ENCODE data around the gene SNAP25. TPM values are rescaled to one million over a fixed set of nuclear protein-coding genes. Genes with fewer than 3 reads are reported as not detected.

Gene SNAP25
- total RNA-seq, 4 donors from 2014 or later = 2.9 to 4.8 (median 3.9) TPM

DNA sequence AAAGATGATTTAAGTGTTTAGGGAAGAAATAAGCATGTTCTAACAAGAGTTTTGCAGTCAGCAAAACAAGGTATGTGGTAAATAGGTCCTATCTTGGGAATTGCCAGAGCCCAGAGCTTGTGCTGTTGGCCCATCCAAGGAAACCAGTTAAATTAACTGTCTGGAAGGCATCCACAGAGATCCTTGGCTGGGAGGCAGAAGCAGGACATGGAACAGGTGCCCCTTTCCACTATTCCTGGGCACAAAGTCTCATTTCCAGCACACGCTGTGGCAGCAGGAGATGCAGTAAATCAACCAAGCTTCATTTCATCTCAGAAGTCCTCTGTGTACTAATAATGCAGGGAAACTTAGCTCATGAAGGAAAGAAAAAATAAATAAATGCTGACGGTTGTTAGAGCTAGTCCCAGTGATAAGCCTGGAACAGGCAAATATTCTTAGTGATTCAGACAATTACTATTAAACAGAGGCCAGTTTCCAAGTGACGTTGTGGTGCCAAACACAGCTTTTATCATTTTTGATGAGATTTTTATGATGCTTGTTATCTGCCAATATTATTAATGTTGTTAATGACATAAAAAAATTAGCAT lies 39.8 kb upstream of the SNAP25 start:
- Histone ChIP-seq H3K4me1 (no peaks in the 10 kb centered on the region), H3K27me3 (peaks cover 0 to under 1% (median 0%) of the 10 kb centered on the region in 4 donors), H3K9me3 (no peaks in the 10 kb centered on the region), H3K27ac (replicated peaks in 1 of 4) (no peak overlapping the region), H3K36me3 (no peaks in the 10 kb centered on the region), H3K4me3 (no peak overlapping the region)
- DNase-seq (ENCODE audit: extremely low spot score) = no peak
- 62% methylated on average over 3 of the region's 3 CpGs for WGBS
- TF ChIP-seq POLR2AphosphoS5 (IDR thresholded peaks at IDR 0.05) (no peak), EP300 (IDR thresholded peaks at IDR 0.05) (no peak), POLR2A (IDR thresholded peaks at IDR 0.05; ENCODE audit: low read depth) (no peak)
- TF ChIP-seq, protein P1, sequence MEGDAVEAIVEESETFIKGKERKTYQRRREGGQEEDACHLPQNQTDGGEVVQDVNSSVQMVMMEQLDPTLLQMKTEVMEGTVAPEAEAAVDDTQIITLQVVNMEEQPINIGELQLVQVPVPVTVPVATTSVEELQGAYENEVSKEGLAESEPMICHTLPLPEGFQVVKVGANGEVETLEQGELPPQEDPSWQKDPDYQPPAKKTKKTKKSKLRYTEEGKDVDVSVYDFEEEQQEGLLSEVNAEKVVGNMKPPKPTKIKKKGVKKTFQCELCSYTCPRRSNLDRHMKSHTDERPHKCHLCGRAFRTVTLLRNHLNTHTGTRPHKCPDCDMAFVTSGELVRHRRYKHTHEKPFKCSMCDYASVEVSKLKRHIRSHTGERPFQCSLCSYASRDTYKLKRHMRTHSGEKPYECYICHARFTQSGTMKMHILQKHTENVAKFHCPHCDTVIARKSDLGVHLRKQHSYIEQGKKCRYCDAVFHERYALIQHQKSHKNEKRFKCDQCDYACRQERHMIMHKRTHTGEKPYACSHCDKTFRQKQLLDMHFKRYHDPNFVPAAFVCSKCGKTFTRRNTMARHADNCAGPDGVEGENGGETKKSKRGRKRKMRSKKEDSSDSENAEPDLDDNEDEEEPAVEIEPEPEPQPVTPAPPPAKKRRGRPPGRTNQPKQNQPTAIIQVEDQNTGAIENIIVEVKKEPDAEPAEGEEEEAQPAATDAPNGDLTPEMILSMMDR (IDR thresholded peaks at IDR 0.05) = no peak
- intact Hi-C loops (cut with DNase I) = no loop called here

DNA sequence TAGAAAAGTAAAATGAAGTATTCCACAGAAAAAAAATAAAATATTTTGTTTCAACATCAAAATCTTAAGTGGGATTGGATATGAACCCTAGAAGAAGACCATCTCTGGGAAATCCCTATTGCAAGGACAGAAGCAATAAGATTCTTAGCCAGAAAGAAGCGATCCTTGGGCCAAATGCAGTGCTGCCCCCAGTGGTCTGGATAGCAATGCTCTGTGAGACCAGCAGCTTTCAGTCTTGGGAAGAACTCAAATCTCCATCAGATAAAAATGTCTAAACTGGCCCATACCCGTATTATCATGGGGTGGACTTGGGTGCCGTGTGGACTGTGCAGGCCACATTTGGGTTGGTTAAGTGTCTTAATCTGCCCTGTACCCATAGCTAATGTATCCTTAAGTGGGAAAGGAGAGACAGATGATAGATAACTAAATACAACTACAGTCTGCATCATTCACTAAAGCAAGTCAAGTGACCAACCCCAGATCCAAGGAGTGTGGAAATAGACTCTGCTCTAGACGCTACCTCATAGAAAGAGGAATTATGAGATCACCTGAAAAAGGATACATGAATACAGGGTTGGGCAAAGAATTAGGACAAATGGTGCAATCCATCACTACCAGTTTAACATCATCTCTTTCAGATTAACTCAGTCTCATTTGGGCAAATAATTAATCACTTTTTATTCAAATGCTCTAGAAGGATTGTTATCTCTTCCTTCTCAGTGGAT lies 38.9 kb upstream of the SNAP25 start:
- intact Hi-C loops (cut with DNase I) = no loop called here
- 78% methylated on average over 4 of the region's 4 CpGs for WGBS
- no peak for DNase-seq (ENCODE audit: extremely low spot score)
- Histone ChIP-seq H3K4me1 (no peaks in the 10 kb centered on the region), H3K4me3 (no peak overlapping the region), H3K27me3 (no peaks in the 10 kb centered on the region), H3K27ac (replicated peaks in 1 of 4) (no peak overlapping the region), H3K9me3 (no peaks in the 10 kb centered on the region), H3K36me3 (no peaks in the 10 kb centered on the region)
- no peak for TF ChIP-seq POLR2A (IDR thresholded peaks at IDR 0.05; ENCODE audit: low read depth)
- no peak for TF ChIP-seq EP300 (IDR thresholded peaks at IDR 0.05)
- TF ChIP-seq, protein P1 (IDR thresholded peaks at IDR 0.05) = no peak
- no peak for TF ChIP-seq POLR2AphosphoS5 (IDR thresholded peaks at IDR 0.05)

DNA sequence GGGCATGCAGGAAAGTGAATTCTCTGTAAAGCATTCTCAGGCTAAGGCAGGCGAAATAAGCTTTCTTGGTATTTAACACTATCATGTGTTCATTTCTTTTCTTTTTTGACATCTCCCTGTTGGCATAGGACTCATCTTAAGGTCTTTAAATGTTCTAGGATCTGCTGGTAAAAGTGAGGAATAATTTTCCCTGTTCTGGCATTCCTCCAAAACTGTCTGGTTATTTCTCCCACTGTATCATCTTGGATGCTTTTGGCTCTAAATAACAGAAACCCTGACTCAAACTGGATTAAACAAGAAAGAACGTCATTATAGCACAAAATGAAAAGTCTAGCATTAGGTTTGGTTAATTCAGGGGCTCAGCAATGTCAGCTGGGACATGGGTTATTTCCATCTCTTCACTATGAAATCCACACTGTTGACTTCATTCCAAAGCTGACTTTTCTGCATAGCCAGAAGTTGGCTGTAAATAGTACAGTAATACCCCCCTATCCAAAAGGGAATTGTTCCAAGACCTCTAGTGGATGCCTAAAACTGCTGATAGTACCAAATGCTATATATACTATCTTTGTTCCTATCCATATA lies 37.9 kb upstream of the SNAP25 start:
- intact Hi-C loops (cut with DNase I) = no loop called here
- no peak for TF ChIP-seq EP300 (IDR thresholded peaks at IDR 0.05)
- no peak for TF ChIP-seq POLR2A (IDR thresholded peaks at IDR 0.05; ENCODE audit: low read depth)
- no peaks in the 10 kb centered on the region for H3K4me1 ChIP-seq
- WGBS = 46% methylated on average over 2 of the region's 2 CpGs
- peaks cover 0 to 7% (median 6%) of the 10 kb centered on the region in 4 donors for H3K9me3 ChIP-seq
- no peak for DNase-seq (ENCODE audit: extremely low spot score)
- no peaks in the 10 kb centered on the region for H3K27me3 ChIP-seq
- no peaks in the 10 kb centered on the region for H3K36me3 ChIP-seq
- H3K27ac ChIP-seq (replicated peaks in 1 of 4) = no peak overlapping the region
- H3K4me3 ChIP-seq = no peak overlapping the region

DNA sequence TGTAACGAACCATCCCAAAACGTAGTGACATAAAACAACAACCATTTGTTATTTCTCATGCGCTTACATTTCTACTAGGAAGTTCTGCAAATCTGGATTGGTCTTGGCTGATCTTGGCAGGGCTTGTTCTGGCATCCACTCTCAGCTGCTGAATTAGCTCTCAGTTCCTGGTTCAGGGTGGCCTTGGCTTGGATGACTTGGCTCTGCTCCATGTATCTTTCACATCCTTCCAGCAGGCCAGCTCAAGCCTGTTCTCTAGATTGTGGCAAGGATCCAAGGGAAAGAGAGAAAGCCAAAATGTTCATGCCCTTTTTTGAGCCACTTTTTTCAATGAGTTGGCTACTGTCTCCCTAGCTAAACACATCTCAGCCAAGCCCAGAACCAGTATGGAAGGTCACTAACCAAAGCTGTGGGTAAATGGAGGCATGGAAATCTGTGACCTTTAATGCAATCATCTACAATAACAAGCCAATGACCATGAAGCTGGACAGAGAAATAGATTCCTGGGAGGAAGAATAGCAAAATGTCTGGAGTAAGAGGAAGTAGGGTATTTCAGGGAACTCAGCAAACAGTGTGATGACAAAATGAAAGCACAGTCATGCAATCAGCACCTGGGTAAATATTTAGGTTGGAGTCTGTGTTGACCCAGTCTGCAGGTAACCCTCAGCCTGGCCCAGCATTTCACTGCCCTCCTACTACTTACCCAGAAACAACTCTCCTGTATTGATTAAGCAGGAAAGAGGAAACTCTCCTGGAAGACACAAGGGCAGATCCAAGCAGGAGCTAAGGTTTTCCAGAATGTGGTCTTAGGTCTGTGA lies 32.7 kb upstream of the SNAP25 start:
- WGBS = 79% methylated on average over 3 of the region's 3 CpGs
- H3K36me3 ChIP-seq = no peaks in the 10 kb centered on the region
- H3K4me1 ChIP-seq = no peaks in the 10 kb centered on the region
- no peak overlapping the region for H3K4me3 ChIP-seq
- no peak for TF ChIP-seq EP300 (IDR thresholded peaks at IDR 0.05)
- TF ChIP-seq, protein P1 (IDR thresholded peaks at IDR 0.05) = no peak
- no peak for TF ChIP-seq POLR2A (IDR thresholded peaks at IDR 0.05; ENCODE audit: low read depth)
- TF ChIP-seq POLR2AphosphoS5 (IDR thresholded peaks at IDR 0.05) = no peak
- no peaks in the 10 kb centered on the region for H3K27me3 ChIP-seq
- intact Hi-C loops (cut with DNase I) = no loop called here
- no peak overlapping the region for H3K27ac ChIP-seq (replicated peaks in 1 of 4)
- H3K9me3 ChIP-seq = peaks cover 0 to 20% (median 13%) of the 10 kb centered on the region in 4 donors
- DNase-seq (ENCODE audit: extremely low spot score) = no peak

DNA sequence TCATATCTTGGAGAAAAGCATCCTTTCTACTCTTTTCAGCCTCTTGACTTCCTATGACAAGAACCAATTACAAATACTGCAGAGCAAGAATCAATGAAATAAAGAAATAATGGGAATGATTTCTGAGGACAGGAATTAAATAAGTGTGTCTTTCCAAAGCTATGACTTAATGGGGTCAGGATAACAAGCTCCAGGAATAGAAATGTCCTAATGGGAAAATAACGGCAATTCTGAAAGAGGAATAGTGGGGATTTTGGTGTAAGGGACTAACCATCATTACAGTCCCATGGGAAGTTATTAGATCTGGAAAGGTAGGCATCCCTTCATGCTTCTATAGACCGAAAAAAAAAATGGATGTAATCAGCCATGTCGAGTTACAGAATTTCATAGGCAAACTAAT lies 28.2 kb upstream of the SNAP25 start:
- no peak for DNase-seq (ENCODE audit: extremely low spot score)
- intact Hi-C loops (cut with DNase I) = no loop called here
- H3K9me3 ChIP-seq = peaks cover 0 to 16% (median 9%) of the 10 kb centered on the region in 4 donors
- H3K4me1 ChIP-seq = no peaks in the 10 kb centered on the region
- no peak overlapping the region for H3K27ac ChIP-seq (replicated peaks in 1 of 4)
- H3K27me3 ChIP-seq = no peaks in the 10 kb centered on the region
- H3K4me3 ChIP-seq = no peak overlapping the region
- TF ChIP-seq POLR2A (IDR thresholded peaks at IDR 0.05; ENCODE audit: low read depth) = no peak
- TF ChIP-seq POLR2AphosphoS5 (IDR thresholded peaks at IDR 0.05) = no peak
- TF ChIP-seq, protein P1 (IDR thresholded peaks at IDR 0.05) = no peak
- TF ChIP-seq EP300 (IDR thresholded peaks at IDR 0.05) = no peak
- no peaks in the 10 kb centered on the region for H3K36me3 ChIP-seq
- 87% methylated on average over 3 of the region's 3 CpGs for WGBS

All from esophagus muscularis mucosa (tissue), 4 donors.